DOHH2 (cell line): ENCODE data around the gene GPRC5A.

Experiments used
- H3F3A ChIP-seq: fragments of 200-600 bp; sonication (generic), shearing (Covaris generic); 2 replicates; pipeline ENCODE4 v1.6.0; 2016; ENCODE audit warnings: antibody characterized with exemption, mild to moderate bottlenecking; ENCODE audit not compliant: control insufficient read depth, insufficient read depth
- H3K27ac ChIP-seq: fragments of 200-600 bp; sonication (generic); 2 replicates; pipeline ENCODE4 v1.5.1; 2014; ENCODE audit warnings: low read depth, mild to moderate bottlenecking, low read length, moderate library complexity
- H3K27me3 ChIP-seq: fragments of 200-600 bp; sonication (generic); 2 replicates; pipeline ENCODE4 v1.6.1; 2014; ENCODE audit warnings: mild to moderate bottlenecking, low read length, mixed read lengths; ENCODE audit not compliant: control insufficient read depth
- H3K36me3 ChIP-seq: fragments of 200-600 bp; sonication (generic); 2 replicates; pipeline ENCODE4 v1.6.1; 2014; ENCODE audit warnings: mild to moderate bottlenecking, low read length, moderate library complexity, mixed read lengths; ENCODE audit not compliant: control insufficient read depth
- H3K4me1 ChIP-seq: fragments of 200-600 bp; sonication (generic); 2 replicates; pipeline ENCODE4 v1.6.1; 2014; ENCODE audit warnings: mild to moderate bottlenecking, low read length, mixed read lengths; ENCODE audit not compliant: control insufficient read depth
- H3K4me2 ChIP-seq: fragments of 200-600 bp; sonication (generic); 2 replicates; pipeline ENCODE4 v1.6.0; 2014; ENCODE audit warnings: mild to moderate bottlenecking, low read length, moderate library complexity
- H3K4me3 ChIP-seq: fragments of 200-600 bp; sonication (generic); 2 replicates; pipeline ENCODE4 v1.5.1; 2014; ENCODE audit warnings: mild to moderate bottlenecking, low read length, mixed read lengths
- H3K79me2 ChIP-seq: fragments of 200-600 bp; sonication (generic); 2 replicates; pipeline ENCODE4 v1.6.1; 2014; ENCODE audit warnings: mild to moderate bottlenecking, low read length, mixed read lengths; ENCODE audit not compliant: control insufficient read depth
- H3K9me2 ChIP-seq: fragments of 200-600 bp; sonication (generic); replicated peaks from 2 replicates; pipeline ENCODE4 v1.6.1; 2014; ENCODE audit warnings: mild to moderate bottlenecking, low read length, mixed read lengths; ENCODE audit not compliant: control insufficient read depth
- H3K9me3 ChIP-seq: fragments of 200-600 bp; sonication (generic); 2 replicates; pipeline ENCODE4 v1.6.1; 2014; ENCODE audit warnings: antibody characterized with exemption, low read length, mixed read lengths; ENCODE audit not compliant: control insufficient read depth, insufficient read depth
- H4K20me1 ChIP-seq: fragments of 200-600 bp; sonication (generic); 2 replicates; pipeline ENCODE4 v1.6.0; 2014; ENCODE audit warnings: low read depth, mild to moderate bottlenecking, antibody characterized with exemption, low read length, moderate library complexity; ENCODE audit not compliant: control insufficient read depth, insufficient read depth
- EZH2phosphoT487 ChIP-seq: fragments of 200-600 bp; sonication (generic); IDR thresholded peaks from 2 replicates; pipeline ENCODE4 v1.6.1; 2017; ENCODE audit warnings: borderline replicate concordance, mild to moderate bottlenecking, antibody characterized with exemption, low read length, moderate library complexity, mixed read lengths
- TF ChIP-seq, protein P1 (sequence below): fragments of 200-600 bp; sonication (generic); IDR thresholded peaks from one replicate; pipeline ENCODE4 v1.5.1; 2014; ENCODE audit warnings: antibody characterized with exemption, mild to moderate bottlenecking, low read depth, low read length; ENCODE audit not compliant: poor library complexity, severe bottlenecking

The GPRC5A gene

DNA sequence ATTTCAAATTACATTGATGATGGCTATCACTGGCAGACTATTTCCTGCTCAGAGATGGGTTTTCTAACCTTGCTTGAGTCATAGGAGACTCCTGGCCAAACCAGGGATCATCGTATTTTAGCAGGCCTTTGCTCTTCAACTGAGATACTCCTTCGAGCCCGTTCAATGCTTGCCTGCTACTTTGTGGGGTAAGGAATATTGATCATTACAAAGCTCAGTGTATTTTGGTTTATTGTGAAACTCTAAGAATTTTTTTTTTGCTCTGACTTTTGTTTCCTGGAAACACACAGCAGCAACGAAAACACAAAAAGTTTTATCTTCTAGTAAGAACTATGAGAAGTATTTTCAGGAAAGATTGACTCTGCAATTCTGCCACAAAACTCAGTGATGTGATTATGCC is 56.5 kb downstream of the GPRC5A start:
- Histone ChIP-seq H3K27ac (no peak overlapping the region), H3K9me2 (no peaks in the 10 kb centered on the region), H3K36me3 (no peaks in the 10 kb centered on the region), H3K27me3 (no peaks in the 10 kb centered on the region; the same call in 1 of the 2 replicates), H3K4me3 (no peak overlapping the region), H3F3A (no peaks in the 10 kb centered on the region), H4K20me1 (no peaks in the 10 kb centered on the region), H3K4me1 (no peaks in the 10 kb centered on the region), H3K4me2 (no peak overlapping the region), H3K9me3 (no peaks in the 10 kb centered on the region), H3K79me2 (no peaks in the 10 kb centered on the region)
- TF ChIP-seq EZH2phosphoT487: no peak
- TF ChIP-seq, protein P1, sequence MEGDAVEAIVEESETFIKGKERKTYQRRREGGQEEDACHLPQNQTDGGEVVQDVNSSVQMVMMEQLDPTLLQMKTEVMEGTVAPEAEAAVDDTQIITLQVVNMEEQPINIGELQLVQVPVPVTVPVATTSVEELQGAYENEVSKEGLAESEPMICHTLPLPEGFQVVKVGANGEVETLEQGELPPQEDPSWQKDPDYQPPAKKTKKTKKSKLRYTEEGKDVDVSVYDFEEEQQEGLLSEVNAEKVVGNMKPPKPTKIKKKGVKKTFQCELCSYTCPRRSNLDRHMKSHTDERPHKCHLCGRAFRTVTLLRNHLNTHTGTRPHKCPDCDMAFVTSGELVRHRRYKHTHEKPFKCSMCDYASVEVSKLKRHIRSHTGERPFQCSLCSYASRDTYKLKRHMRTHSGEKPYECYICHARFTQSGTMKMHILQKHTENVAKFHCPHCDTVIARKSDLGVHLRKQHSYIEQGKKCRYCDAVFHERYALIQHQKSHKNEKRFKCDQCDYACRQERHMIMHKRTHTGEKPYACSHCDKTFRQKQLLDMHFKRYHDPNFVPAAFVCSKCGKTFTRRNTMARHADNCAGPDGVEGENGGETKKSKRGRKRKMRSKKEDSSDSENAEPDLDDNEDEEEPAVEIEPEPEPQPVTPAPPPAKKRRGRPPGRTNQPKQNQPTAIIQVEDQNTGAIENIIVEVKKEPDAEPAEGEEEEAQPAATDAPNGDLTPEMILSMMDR: no peak

DNA sequence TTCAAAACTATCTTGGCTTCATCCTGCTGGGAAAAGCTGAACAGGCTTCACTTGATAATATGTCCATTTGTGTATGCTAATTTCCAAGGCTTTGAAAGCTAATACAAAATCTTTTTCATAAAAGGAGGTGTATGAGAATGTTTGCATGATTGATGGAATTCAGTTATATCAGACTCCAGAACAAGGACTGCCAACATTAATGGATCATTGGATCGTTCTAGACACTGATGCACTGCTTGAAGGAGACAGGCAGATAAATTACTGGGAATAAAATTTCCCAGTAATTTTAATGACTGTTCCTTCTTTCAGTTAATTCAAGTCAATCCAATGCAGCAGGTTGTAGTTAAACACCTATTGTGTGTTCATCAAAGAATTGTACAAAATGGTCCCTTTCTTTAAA is 60.1 kb downstream of the GPRC5A start:
- Histone ChIP-seq H3K4me2 (no peak overlapping the region), H3K27me3 (no peaks in the 10 kb centered on the region; the same call in 1 of the 2 replicates), H4K20me1 (no peaks in the 10 kb centered on the region), H3K4me3 (no peak overlapping the region), H3K27ac (no peak overlapping the region), H3K9me3 (no peaks in the 10 kb centered on the region), H3K9me2 (no peaks in the 10 kb centered on the region), H3K79me2 (no peaks in the 10 kb centered on the region), H3K36me3 (no peaks in the 10 kb centered on the region), H3F3A (no peaks in the 10 kb centered on the region), H3K4me1 (no peaks in the 10 kb centered on the region)
- TF ChIP-seq EZH2phosphoT487: no peak

DNA sequence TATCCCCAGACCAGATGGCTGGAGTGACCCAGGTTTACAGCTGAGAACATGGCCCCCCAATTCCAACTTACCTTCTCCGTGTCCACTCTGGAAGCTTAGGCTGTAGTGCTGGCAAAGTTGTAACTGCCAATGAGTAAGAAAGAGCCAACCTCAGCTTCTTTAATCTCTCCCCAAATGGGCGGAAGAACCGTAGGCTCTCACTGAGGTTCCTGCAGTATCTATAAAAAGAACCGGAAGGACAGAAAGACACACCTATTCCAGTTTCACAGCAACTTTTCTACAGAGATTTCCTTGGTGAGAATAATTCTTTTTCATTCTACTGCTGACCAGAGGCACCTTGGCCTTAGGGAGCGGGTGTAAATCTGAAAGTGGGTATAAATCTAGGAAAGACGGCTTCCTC is 60.7 kb downstream of the GPRC5A start, which contains the start of gene GPRC5D:
TSS of gene GPRC5D (minus strand) at position 135 of the 400 bp plus-strand sequence. CDS start 1,786 bp downstream, outside the sequence.
- no peaks in the 10 kb centered on the region for H3K79me2 ChIP-seq
- no peak for TF ChIP-seq EZH2phosphoT487
- TF ChIP-seq, protein P1: no peak
- no peaks in the 10 kb centered on the region for H4K20me1 ChIP-seq
- H3K9me3 ChIP-seq: no peaks in the 10 kb centered on the region
- H3F3A ChIP-seq: no peaks in the 10 kb centered on the region
- no peaks in the 10 kb centered on the region for H3K36me3 ChIP-seq
- no peaks in the 10 kb centered on the region; the same call in 1 of the 2 replicates for H3K27me3 ChIP-seq
- H3K27ac ChIP-seq: no peak within 1 kb of the TSS
- H3K4me1 ChIP-seq: no peaks in the 10 kb centered on the region
- H3K9me2 ChIP-seq: no peaks in the 10 kb centered on the region
- H3K4me2 ChIP-seq: no peak within 1 kb of the TSS
- no peak within 1 kb of the TSS for H3K4me3 ChIP-seq

DNA sequence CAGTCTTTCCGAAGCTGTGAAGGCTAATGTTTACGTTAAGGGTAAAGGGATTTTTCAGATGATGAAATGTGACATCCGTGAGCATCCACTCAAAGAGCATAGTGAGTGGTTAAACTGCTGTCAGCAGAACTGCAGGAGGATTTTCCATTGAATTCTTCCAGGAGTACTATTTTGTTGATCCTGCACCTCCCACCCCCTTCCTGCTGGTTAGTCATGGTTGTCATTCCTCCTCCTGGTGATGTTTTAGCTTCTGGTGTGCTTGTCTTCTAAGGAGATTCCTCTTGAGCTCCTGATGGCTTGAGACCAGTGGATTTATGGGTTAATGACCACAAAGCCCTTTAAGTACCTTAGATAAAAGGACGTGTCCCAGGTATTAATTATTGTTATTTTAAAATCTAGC is 63.0 kb downstream of the GPRC5A start:
- Histone ChIP-seq H3K36me3 (no peaks in the 10 kb centered on the region), H3F3A (no peaks in the 10 kb centered on the region), H3K9me3 (no peaks in the 10 kb centered on the region), H3K4me3 (no peak overlapping the region), H3K9me2 (no peaks in the 10 kb centered on the region), H3K27ac (no peak overlapping the region), H3K79me2 (no peaks in the 10 kb centered on the region), H3K4me1 (no peaks in the 10 kb centered on the region), H3K4me2 (no peak overlapping the region), H3K27me3 (no peaks in the 10 kb centered on the region), H4K20me1 (no peaks in the 10 kb centered on the region)
- TF ChIP-seq, protein P1: no peak
- no peak for TF ChIP-seq EZH2phosphoT487
